ENCODE results near the gene STK35.

The STK35 gene

DNA sequence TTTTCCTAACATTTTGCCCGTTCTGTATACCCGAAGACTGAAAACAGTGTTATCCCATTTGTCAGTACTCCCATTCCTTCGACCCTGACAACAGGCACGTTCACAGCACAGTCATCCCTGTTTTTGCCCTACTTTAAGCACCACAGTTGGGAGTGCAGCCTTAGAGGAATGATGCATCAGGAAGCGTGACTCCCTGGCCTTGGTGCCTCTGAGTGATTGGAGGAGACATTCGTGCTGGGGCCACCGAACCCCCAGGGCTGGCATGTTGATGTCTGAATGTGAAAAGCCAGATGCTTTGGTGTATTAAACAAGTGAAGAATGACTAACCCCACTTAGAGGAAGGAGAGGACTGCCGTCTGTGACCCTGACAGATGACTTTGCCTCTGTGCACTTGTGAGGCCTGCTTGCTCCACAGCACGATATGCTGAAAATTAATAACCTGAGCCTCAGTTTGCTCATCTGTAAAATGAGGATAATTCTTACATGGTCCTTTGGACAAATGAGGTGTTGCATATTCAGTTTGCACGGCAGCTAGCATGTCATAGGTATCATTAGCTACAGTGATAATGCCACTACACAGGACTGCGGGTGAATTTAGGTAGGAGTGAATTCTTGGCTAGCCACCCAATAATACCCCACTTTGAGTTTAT is 36.0 kb downstream of the STK35 start:
- no peak for DNase-seq

DNA sequence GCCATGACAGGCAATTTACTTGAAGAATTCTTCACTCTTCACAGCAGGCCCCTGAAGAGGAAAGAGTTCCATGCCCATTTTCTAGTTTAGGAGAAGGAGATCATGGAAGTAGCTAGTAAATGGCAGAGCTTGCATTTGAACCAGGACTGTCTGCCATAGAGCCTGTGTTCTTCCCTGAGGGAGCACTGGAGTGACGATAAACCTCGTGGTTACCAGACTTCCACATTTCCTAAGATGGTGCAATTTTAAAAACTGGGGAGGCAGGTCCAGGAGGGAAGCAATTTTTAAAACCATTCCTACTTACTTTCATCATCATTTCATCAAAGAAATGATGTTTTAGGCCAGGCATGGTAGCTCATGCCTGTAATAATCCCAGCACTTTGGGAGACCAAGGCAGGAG is 36.8 kb downstream of the STK35 start:
- no peak for DNase-seq

GRCh38 chr20:2139250-2139649 is 37.6 kb downstream of the STK35 start:
- DNase-seq = no peak

DNA sequence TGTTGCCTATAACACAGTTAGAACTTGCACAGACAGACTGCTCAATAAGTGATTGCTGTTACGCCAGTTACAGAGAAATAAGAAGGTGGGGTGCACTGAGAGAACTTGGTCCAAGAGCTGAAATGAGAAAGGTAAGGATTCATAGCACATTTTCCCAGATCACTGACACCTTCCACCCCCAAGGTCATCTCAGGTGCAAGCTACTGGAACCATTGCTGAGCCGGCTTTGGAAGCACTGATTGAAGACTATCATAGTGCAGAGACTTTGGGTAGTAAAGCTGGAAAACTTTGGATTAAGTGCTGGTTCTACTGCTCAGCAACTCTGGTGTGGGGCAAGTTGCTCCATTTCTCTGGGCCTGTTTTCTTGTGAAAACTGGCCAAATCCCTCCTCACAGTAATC is 38.1 kb downstream of the STK35 start:
- DNase-seq = no peak

- DNase-seq = no peak
Measured at GRCh38 chr20:2140561-2140960, 38.9 kb downstream of the STK35 start.

GRCh38 chr20:2141600-2142575 is 40.3 kb downstream of the STK35 start:
- DNase-seq = no peak

- DNase-seq = no peak
Measured at GRCh38 chr20:2142649-2143048, 41.0 kb downstream of the STK35 start.

- no peak for DNase-seq
Measured at GRCh38 chr20:2143594-2143993, 42.0 kb downstream of the STK35 start.

DNA sequence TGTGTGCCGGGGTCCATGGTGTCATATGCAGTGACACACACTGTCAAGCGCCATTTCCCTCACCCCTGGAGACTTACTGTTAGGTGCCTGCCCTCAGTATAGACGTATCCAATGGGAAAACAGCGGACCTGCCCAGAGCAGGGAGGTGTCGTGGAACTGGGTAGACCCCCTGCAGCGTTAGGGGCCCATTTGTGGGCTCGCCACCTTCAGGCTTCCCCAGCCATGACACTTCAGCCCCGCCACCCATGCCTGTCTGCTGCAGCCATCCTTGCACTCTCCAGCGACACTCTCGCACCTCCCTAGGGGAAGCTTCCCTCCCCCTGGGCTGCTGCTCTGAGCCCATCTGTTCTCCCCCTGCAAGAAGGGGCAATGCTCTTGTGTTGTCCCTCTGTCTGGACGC is 43.2 kb downstream of the STK35 start:
- DNase-seq = no peak

GRCh38 chr20:2145376-2145775 is 43.7 kb downstream of the STK35 start:
- DNase-seq = no peak

GRCh38 chr20:2146080-2146867 is 44.6 kb downstream of the STK35 start:
- no peak for DNase-seq

DNA sequence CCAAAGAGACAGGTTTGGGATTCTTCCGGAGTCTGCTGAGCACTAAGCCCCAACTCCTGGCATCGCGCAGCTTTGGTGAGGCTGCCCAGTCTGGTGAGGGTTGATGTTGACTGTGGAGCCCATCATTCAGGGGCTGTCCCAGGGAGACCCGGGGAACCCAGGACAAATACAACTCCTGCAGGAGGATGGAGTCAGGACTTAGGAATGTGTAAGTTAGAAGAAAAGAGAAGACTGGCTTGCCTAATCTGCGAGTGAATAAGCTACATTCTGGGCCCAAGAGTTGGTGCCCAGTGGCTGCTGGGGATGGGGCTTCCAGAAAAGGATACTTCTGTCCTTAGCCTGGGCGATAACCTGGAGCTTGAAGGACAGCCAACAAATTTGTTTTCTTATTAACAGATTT is 47.9 kb downstream of the STK35 start:
- no peak for DNase-seq

DNA sequence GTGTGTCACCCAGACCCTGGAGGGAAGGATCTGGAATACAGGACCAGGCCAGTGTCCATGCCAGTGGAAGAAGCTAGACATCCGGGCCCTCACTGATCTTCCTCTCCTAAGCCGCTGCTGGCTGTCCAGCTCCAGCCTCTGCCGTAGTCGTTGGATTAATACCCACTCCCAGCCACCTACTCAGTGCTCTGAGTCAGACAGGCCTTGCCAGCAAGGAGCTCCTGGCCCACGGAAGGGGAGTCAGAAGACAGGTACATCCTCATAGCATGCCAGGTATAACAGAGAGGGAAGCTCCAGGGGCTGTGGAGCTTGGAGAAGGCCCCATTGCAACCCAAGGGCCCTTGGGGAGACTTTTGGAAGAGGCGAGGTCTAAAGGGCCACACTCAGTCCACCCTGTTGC is 49.0 kb downstream of the STK35 start:
- DNase-seq = no peak

DNA sequence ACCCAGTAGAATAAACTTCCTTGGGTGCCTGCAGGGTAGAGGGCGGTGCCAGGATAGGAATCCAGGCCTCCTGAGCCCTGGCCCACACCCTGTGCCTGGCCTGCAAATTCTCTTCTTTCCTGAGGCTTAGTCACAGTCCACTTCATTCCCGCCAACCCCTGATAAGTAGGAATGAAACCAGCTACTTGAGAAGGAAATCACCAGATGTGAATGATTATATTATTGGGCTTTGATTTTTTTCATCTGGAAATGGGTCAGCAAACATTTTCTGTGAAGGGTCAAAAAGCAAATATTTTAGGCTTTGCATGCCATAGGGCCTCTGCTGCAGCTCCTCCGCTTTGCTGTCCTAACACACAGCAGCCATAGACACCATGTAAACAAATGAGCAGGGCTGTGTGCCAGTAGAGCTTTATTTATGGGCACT is 50.2 kb downstream of the STK35 start:
- DNase-seq = no peak

- no peak for DNase-seq
Measured at GRCh38 chr20:2152317-2152716, 50.7 kb downstream of the STK35 start.

DNA sequence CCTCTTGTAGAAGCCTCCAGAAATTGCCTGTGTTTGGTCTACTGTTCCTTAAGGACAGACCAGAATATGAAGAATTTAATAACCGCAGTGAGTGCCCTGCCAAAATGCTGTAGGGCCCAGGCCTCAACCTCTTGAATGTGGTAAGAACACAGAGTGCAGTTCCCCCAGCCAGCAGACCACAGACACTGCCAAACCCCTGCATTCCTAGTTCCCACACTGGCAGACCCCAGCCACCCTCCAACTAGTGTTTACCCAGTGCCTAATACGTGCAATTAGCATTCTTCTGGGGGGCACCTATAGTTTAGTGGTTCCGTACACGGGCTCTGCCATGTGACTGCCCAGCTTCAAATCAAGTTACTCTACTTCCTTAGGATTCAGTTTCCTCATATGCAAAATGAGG is 51.7 kb downstream of the STK35 start:
- no peak for DNase-seq

- no peak for DNase-seq
Measured at GRCh38 chr20:2156224-2156623, 54.6 kb downstream of the STK35 start.

- DNase-seq = no peak
Measured at GRCh38 chr20:2156666-2157624, 55.3 kb downstream of the STK35 start.

DNA sequence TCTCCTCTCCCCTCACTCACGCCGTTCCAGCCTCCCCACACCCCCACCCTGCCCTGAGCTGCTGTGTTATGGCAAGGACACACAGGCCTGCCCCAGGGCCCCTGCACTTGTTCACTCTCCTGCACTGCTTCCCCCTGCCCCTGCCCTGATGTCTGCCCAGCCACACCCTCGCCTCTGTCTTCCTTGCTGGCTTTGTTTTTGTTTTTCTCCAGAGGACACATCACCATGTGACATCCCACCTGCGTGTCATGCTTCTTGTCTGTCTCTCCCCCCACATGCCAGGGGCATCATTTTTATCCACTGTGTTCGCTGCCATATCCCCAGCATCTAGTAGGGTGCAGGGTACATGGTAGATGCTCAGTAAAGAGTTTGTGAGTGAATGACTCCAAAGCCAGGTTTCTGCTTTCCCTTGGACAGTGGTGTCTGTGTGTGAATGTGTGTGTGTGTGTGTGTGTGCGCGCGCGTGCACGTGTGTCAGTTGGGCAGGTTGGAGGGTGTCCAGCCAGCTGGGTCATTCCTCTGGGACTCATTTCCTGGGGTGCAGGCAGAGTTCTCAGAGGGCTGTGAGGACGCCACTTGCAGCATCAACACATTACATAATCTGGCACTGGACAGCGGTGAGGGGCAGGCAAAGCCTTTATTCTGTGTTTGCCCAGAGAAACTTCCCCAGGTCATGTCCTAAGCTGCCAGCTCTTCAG is 60.6 kb downstream of the STK35 start:
- DNase-seq = no peak

DNA sequence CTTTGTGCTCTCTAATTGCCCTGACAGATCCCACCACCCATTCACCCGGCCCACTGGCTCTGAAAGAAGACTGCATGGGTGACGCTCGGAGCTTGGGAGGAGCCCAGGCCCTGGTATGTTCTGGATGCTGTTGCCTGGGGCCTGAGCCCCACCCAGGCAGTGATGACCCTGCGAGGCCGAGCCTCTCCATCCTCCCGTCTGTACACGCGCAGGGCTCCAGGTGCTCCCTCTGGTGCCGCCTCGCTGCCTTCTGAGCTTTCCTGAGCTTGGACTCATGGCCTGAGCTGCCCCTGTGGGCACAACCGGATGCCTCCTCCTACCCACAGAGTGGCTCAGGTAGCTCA is 61.2 kb downstream of the STK35 start:
- DNase-seq = no peak

DNA sequence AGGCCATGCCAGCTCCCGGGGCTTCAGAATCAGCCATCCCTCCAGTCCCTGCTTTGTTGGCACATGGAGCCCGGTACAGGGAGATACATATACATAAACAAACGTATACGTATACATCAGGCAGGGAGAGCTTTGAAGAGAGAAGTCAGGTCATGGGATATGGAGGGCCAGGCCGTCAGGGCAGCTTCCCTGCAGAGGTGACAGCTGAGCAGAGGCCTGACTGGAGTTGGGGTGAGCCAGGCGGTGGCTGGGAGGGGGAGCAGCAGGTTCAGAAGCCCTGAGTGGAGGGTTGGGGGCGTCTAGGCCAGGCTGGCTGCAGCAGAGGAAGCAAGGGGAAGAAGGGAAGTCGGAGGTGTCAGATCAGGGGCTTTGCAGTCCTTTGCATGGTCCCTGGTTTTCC is 61.7 kb downstream of the STK35 start:
- DNase-seq = no peak

GRCh38 chr20:2163757-2164156 is 62.1 kb downstream of the STK35 start:
- no peak for DNase-seq
